Ectodermal cell (in vitro differentiated cells): ENCODE data around the gene CCDC154.

Source experiments
- H3K27ac ChIP-seq: 2 replicates; pipeline ENCODE4 v1.7.0; 2013; ENCODE audit warnings: mild to moderate bottlenecking, low read depth, low read length; ENCODE audit not compliant: insufficient read depth, poor library complexity, severe bottlenecking
- H3K27me3 ChIP-seq: 2 replicates; pipeline ENCODE4 v1.7.0; 2013; ENCODE audit warnings: mild to moderate bottlenecking, low read length; ENCODE audit not compliant: insufficient read depth, control insufficient read depth, poor library complexity, severe bottlenecking
- H3K36me3 ChIP-seq: one replicate; pipeline ENCODE4 v1.7.0; 2013; ENCODE audit warnings: low read length; ENCODE audit not compliant: control insufficient read depth, insufficient read depth
- H3K4me1 ChIP-seq: one replicate; pipeline ENCODE4 v1.7.0; 2013; ENCODE audit warnings: low read length; ENCODE audit not compliant: control insufficient read depth, insufficient read depth
- H3K4me3 ChIP-seq: 2 replicates; pipeline ENCODE4 v1.7.0; 2013; ENCODE audit warnings: low read depth, low read length, control low read depth; ENCODE audit not compliant: insufficient read depth
- H3K9me3 ChIP-seq: 2 replicates; pipeline ENCODE4 v1.7.0; 2013; ENCODE audit warnings: mild to moderate bottlenecking, low read length, moderate library complexity; ENCODE audit not compliant: control insufficient read depth
- WGBS, 2 experiments: methylation state at CpG; one replicate each; pipeline ENCODE4 v1.1.7; 2013; ENCODE audit warnings: missing lambda C conversion rate in 2 of 2; 5-methylcytosine and 5-hydroxymethylcytosine counted together

The CCDC154 gene

DNA sequence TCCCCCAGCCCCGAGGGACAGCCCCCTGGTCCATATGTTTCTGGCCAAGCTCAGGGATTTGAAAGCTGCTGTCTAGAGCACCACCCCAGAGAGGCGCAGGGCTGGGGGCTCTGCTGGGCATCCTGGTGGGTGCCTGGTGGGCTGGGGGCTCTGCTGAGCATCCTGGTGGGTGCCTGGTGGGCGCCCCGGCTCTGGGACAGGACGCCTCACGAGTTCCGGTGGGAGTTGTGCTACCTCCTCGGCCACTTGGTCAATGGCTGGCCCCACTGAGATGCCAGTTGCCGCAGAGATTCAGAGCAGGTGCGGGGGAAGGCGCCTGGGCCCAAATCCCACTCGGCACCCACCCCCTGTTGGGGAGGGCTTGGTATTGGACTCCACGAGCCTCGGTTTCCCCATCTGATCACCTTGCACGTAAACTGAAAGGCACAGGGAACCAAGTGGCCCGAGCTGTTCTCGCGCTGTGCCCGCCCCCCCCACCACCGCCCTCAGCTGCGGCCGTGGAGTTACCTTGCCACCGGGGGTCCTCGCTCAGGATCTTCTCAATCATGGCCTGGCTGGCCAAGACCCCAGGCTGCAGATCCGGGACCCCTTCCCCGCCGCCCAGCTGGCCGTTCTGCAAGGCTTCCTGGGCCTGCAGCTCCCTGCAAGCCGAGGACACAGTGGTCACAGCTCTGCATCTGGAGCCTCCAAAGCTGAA is 43.1 kb downstream of the CCDC154 start:
- no peak overlapping the region for H3K27ac ChIP-seq
- no peak overlapping the region for H3K4me3 ChIP-seq
- no peaks in the 10 kb centered on the region for H3K9me3 ChIP-seq
- H3K36me3 ChIP-seq, result peaks cover 24% of the 10 kb centered on the region
- 93 to 94% methylated on average over 29 of the region's 29 CpGs for WGBS, 2 experiments
- H3K4me1 ChIP-seq, result no peaks in the 10 kb centered on the region
- H3K27me3 ChIP-seq, result no peaks in the 10 kb centered on the region

DNA sequence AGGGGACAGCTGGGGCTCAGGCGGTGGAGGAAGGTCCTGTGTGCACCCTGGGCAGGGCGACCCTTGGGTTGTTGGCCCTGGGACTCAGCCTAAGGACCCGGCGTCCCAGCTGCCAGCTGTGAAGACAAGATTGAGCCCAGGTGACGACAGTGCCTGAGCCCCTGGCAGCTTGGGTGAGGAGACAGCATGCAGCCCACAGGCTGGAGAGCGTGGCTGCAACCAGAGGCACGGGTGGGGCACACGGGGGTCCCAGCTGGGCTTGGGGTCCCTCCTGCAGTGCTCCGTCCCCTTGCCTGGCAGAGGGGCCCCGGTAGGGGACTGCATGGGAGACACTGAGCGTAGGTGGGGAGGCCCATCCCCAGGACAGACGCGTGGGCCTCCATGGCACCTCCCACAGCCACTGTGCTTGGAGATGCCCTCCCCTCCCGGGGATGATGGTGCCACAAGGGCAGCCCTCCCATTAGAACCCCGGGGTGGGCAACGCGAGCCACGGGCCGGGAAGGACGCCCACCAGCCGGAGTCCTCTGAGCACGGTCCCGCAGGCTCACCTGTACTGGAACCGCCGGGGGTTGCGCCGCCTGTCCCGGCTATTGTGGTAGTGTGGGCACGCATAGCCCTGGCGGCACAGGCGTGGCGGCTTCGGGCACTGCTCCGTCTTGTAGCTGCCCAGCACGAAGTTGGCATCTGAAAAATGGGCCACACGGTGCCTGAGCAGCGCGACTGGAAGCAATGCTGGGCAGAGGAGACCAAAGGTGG is 45.4 kb downstream of the CCDC154 start:
- H3K27ac ChIP-seq, result no peak overlapping the region
- no peaks in the 10 kb centered on the region for H3K9me3 ChIP-seq
- WGBS, 2 experiments, result 97% methylated on average over 38 of the region's 38 CpGs
- H3K4me1 ChIP-seq, result no peaks in the 10 kb centered on the region
- H3K4me3 ChIP-seq, result no peak overlapping the region
- H3K36me3 ChIP-seq, result peaks cover 24% of the 10 kb centered on the region
- no peaks in the 10 kb centered on the region for H3K27me3 ChIP-seq

DNA sequence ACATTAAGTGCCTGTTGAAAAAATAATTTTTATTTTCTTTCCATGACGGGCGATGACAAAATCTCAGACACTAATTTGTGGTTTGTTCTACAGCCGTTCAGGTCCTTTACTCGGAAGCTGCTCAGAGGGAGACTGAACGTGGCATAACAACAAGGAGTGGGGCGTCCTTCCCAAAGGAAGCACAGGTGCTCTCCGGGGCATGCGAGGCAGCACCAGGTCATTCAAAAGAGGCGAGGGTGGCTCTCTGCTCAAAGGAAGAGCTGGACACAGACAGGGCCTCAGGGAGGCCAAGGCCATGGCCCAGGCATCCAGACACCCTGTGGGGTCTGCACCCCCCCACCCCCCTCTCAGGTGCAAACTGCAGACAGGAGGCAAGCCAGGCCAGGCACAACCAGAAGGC is 46.0 kb downstream of the CCDC154 start:
- WGBS, 2 experiments, result 94 to 95% methylated on average over 9 of the region's 9 CpGs
- H3K27ac ChIP-seq, result no peak overlapping the region

DNA sequence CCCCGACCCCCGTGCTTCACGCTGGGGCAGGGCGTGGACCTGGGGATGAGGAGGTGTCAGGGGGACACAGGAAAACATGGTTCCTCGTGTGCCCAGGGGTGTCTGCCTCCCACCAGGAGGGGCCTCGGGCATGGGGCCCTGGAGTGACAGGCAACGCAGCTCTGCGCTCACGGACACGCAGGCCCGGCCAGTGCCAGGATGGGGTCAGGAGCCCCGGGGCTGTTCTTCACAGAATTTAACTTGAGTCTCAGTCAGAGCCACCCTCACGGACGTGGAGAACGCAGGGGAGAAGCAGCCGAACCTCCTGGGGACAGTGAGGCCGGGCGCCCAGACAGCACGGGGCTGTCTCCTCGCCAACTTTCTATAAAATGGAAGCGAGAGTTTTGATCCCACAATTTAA is 46.6 kb downstream of the CCDC154 start:
- Histone ChIP-seq H3K27me3 (no peaks in the 10 kb centered on the region), H3K9me3 (no peaks in the 10 kb centered on the region), H3K4me1 (no peaks in the 10 kb centered on the region), H3K36me3 (peaks cover 20% of the 10 kb centered on the region), H3K4me3 (no peak overlapping the region), H3K27ac (no peak overlapping the region)
- WGBS, 2 experiments, result 95 to 96% methylated on average over 21 of the region's 21 CpGs

More for the DNA sequence above, 46.0 kb downstream of the CCDC154 start:
- Histone ChIP-seq H3K4me1 (no peaks in the 10 kb centered on the region), H3K4me3 (no peak overlapping the region), H3K27me3 (no peaks in the 10 kb centered on the region), H3K9me3 (no peaks in the 10 kb centered on the region), H3K36me3 (peaks cover 24% of the 10 kb centered on the region)

DNA sequence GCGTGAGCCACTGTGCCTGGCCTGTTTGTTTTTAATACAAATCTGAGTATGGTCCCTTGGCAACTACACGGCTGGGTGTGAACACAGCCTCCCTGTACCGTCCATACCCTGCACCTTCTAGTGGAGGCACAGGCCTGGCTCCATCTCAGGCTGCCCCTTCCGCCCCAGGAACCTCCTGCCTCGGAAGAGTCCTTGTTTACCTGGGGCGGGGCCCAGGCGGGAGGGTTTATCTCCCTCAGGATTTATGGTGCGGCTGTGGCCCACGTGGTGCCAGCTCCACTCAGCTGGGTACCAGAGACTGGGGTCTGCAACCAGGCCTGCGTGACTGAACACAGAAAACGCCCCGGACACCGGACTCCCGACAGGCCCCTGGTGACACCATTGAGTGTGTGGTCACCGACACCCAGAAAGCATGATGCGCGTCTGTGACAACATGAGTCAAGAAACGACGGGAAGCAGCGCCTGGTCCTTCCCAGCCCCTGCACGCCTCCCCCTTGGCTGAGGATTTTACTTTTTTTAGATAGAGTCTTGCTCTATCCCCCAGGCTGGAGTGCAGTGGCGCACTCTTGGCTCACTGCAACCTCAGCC is 48.8 kb downstream of the CCDC154 start:
- H3K4me3 ChIP-seq, result no peak overlapping the region
- H3K4me1 ChIP-seq, result no peaks in the 10 kb centered on the region
- H3K36me3 ChIP-seq, result peaks cover 8% of the 10 kb centered on the region
- no peaks in the 10 kb centered on the region for H3K27me3 ChIP-seq
- H3K9me3 ChIP-seq, result no peaks in the 10 kb centered on the region
- WGBS, 2 experiments, result 93 to 95% methylated on average over 22 of the region's 22 CpGs
- H3K27ac ChIP-seq, result no peak overlapping the region

DNA sequence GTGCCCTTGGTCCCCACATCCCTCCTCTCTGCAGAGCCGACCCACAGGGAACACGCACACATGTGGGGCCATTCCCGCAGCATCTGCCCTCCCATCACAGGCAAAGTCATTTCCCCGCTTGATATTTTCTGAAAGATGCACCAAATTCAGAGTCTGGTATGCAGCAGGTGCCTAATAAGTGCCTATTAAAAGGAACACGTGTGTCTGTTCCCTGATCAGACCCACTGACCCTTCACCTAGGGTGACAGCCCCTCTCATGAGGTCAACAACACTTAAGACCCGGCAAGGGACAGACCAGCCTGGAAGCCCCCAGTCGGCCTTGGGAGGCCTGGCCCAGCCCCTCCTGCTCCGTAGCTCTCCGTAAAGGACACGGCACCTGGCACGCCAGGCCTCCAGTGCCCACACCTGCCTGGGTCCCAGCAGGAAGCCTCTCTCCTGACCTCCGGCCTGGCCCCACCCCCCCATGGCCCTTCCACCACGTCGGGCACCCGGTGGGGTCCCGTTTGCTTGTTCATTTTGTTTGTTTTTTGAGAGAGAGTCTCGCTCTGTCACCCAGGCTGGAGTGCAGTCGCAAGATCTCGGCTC is 49.9 kb downstream of the CCDC154 start:
- WGBS, 2 experiments, result 91% methylated on average over 19 of the region's 19 CpGs
- peaks cover 7% of the 10 kb centered on the region for H3K36me3 ChIP-seq
- H3K4me1 ChIP-seq, result no peaks in the 10 kb centered on the region
- H3K9me3 ChIP-seq, result no peaks in the 10 kb centered on the region
- no peak overlapping the region for H3K4me3 ChIP-seq
- no peak overlapping the region for H3K27ac ChIP-seq
- H3K27me3 ChIP-seq, result no peaks in the 10 kb centered on the region

DNA sequence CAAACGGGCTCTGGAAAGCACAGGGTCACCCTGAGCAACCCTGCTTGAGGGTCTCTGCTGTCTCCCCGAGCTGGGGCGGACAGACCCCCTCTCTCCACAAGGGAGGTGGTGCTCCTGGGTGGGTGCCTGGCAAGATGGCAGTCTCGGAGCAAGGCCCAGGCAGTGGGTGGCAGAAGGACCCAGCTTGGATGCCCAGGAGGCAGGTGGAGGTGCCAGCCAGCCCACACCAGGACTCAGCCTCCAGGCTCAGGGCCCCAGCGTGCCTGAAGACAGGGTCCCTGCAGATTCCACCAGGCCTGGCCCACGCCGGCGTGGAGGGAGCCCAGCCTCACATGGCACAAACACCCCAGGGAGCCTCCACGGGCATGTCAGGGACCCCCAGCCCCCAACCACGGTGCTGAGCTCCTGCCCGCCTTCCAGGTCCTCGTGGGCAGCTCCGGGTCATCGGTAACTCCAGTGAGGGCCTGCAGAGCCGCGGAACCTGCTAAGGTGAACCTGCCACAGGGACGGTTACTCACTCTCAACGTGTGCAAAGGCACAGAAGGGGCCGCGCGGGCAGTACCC is 50.7 kb downstream of the CCDC154 start:
- no peak overlapping the region for H3K27ac ChIP-seq
- H3K4me1 ChIP-seq, result no peaks in the 10 kb centered on the region
- no peaks in the 10 kb centered on the region for H3K36me3 ChIP-seq
- no peaks in the 10 kb centered on the region for H3K9me3 ChIP-seq
- WGBS, 2 experiments, result 94 to 96% methylated on average over 21 of the region's 21 CpGs
- no peak overlapping the region for H3K4me3 ChIP-seq
- no peaks in the 10 kb centered on the region for H3K27me3 ChIP-seq

DNA sequence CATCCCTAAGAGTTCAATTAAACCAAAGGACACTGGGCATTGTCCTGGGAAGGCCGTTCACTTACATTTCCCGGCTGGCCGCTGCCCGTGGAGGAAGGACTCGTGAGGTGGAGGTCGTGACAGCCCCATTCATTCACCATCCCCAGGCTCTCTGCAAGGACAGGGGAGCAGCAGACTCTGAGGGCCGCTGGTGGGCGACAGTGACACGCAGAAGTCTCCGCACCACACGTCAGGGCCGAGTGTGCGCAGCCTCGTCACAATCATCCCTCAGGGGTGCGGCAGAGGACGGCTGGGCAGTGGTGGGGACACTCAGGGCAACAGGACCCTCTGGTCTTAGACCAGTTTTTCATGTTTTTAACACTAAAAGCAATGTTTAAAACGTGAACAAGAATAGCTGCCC is 51.5 kb downstream of the CCDC154 start:
- no peaks in the 10 kb centered on the region for H3K9me3 ChIP-seq

DNA sequence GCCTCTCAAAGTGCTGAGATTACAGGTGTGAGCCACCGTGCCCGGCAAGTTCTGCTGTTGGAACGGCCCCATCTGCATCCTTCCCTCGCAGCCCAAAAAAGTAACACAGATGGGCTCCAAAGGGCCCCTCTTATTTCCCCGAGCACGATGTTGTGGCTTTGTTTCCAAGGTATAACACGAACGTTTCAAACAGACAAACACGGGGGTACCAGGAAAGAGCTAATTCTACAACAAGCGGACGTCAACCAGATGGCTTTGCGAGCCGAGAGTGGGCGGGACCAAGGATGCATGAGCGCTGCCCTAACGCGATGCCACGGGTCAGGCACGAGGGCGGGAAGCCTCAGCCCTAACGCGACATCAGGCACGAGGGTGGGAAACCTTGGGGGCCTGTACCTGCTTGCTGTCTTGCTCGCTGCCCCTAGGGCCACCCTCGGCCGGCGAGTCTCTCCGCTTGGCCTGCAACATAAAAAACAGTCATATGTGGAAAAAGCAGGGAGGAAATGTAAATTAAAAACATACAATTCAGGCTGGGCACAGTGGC is 54.0 kb downstream of the CCDC154 start:
- Histone ChIP-seq H3K4me3 (no peak overlapping the region), H3K36me3 (no peaks in the 10 kb centered on the region), H3K27me3 (no peaks in the 10 kb centered on the region), H3K9me3 (no peaks in the 10 kb centered on the region), H3K27ac (no peak overlapping the region), H3K4me1 (no peaks in the 10 kb centered on the region)
- WGBS, 2 experiments, result 92 to 93% methylated on average over 28 of the region's 28 CpGs

More for the DNA sequence above, 51.5 kb downstream of the CCDC154 start:
- no peak overlapping the region for H3K4me3 ChIP-seq
- H3K4me1 ChIP-seq, result no peaks in the 10 kb centered on the region
- no peaks in the 10 kb centered on the region for H3K36me3 ChIP-seq
- WGBS, 2 experiments, result 93 to 95% methylated on average over 17 of the region's 17 CpGs
- H3K27ac ChIP-seq, result no peak overlapping the region
- no peaks in the 10 kb centered on the region for H3K27me3 ChIP-seq
